HuH-7 (cell line): ENCODE results near the gene GLE1.

Experiments
- DNase-seq: peaks from one replicate; pipeline ENCODE4 v3.0.0; 2011; ENCODE audit warnings: low spot score

GLE1 gene

GRCh38 chr9:128504485-128505413 lies at the start of gene GLE1:
GLE1 (plus strand) TSS chr9:128504719; CDS start chr9:128504806, 87 bp downstream.
- DNase-seq: peak; percentile 97

- DNase-seq: peak; percentile 49
These were observed 49.5 kb upstream of the GLE1 start for GRCh38 chr9:128454991-128455390.

- peak; percentile 99 for DNase-seq
These were observed 48.5 kb upstream of the GLE1 start, which contains the start of gene ODF2 for GRCh38 chr9:128455849-128456612. ODF2 (plus strand) TSS chr9:128456006; CDS start chr9:128456092, 86 bp downstream.

- peak; percentile 80 for DNase-seq
These were observed 47.9 kb upstream of the GLE1 start for GRCh38 chr9:128456613-128457061.

- DNase-seq: no peak
These were observed 47.3 kb upstream of the GLE1 start for GRCh38 chr9:128457207-128457606.

GRCh38 chr9:128459011-128459410 lies 45.5 kb upstream of the GLE1 start:
- DNase-seq: no peak

- no peak for DNase-seq
These were observed 35.4 kb upstream of the GLE1 start for GRCh38 chr9:128469070-128469469.

GRCh38 chr9:128470560-128470959 lies 34.0 kb upstream of the GLE1 start:
- DNase-seq: no peak

- DNase-seq: no peak
These were observed 31.4 kb upstream of the GLE1 start for GRCh38 chr9:128473104-128473503.

GRCh38 chr9:128475867-128476266 lies 28.7 kb upstream of the GLE1 start:
- no peak for DNase-seq

GRCh38 chr9:128479262-128479661 lies 25.3 kb upstream of the GLE1 start:
- no peak for DNase-seq

- no peak for DNase-seq
These were observed 23.0 kb upstream of the GLE1 start for GRCh38 chr9:128481561-128481960.

GRCh38 chr9:128482186-128482585 lies 22.3 kb upstream of the GLE1 start:
- no peak for DNase-seq

- DNase-seq: no peak
These were observed 19.7 kb upstream of the GLE1 start for GRCh38 chr9:128484686-128485413.

- DNase-seq: no peak
These were observed 19.1 kb upstream of the GLE1 start for GRCh38 chr9:128485414-128485855.

GRCh38 chr9:128486201-128486600 lies 18.3 kb upstream of the GLE1 start:
- DNase-seq: no peak

GRCh38 chr9:128493424-128493823 lies 11.1 kb upstream of the GLE1 start:
- DNase-seq: no peak

- no peak for DNase-seq
These were observed 10.3 kb upstream of the GLE1 start for GRCh38 chr9:128494108-128494745.

- no peak for DNase-seq
These were observed 9.8 kb upstream of the GLE1 start for GRCh38 chr9:128494746-128495129.

- no peak for DNase-seq
These were observed 9.2 kb upstream of the GLE1 start for GRCh38 chr9:128495296-128495695.

- DNase-seq: peak; percentile 23
These were observed 8.6 kb upstream of the GLE1 start for GRCh38 chr9:128495804-128496417.
